Mononuclear cell (primary cell): Measurements from ENCODE around the gene GRM4. TPM values are rescaled to one million over a fixed set of nuclear protein-coding genes. Genes with fewer than 3 reads are reported as not detected.
"Not testable (repeated sequence)": the region's sequence is repeated elsewhere in the genome, so short reads cannot be mapped to it uniquely, and the experiment has no call there.

Experiments
- H3K27me3 ChIP-seq: 2 replicates; pipeline ENCODE4 v1.6.0; 2011; ENCODE audit warnings: low read length, control low read depth; ENCODE audit not compliant: insufficient read depth
- H3K4me1 ChIP-seq: 2 replicates; pipeline ENCODE4 v1.5.1; 2011; ENCODE audit warnings: mild to moderate bottlenecking, low read length, control low read depth; ENCODE audit not compliant: insufficient read depth
- H3K4me3 ChIP-seq: 2 replicates; pipeline ENCODE4 v1.5.1; 2011; ENCODE audit warnings: mild to moderate bottlenecking, low read length, moderate library complexity
- H3K9me3 ChIP-seq: 2 replicates; pipeline ENCODE4 v1.5.1; 2011; ENCODE audit warnings: low read depth, mild to moderate bottlenecking, control low read depth, low read length
- total RNA-seq: library from RNA; depleted of rRNA; stranded (reverse); fragments of >200 nt; gene quantifications from one replicate; pipeline ENCODE4 v1.2.3, GENCODE V29; 2012

Gene GRM4
- total RNA-seq, 1 donor = under 0.01 TPM

DNA sequence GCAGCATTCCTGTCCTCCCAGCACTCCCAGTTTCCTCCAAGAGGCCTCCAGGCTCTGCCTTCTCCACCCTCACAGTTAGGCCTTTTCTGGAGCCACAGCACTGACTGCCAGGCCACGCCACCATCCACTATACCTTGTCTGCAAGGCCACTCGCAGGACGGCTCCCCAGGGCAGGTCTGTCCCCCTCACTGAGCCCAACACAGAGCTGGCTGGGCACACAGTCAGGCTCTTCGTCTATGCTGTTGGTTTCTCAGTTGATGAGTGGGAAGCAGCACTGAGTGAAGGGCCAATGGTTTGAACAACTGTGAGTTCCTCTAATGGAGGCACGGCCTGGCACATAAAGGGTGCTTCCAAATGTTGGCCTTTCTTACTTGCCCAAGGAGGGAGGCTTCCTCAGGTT is 95.2 kb downstream of the GRM4 start:
- Histone ChIP-seq H3K4me1 (no peaks in the 10 kb centered on the region), H3K4me3 (no peak overlapping the region), H3K27me3 (no peaks in the 10 kb centered on the region), H3K9me3 (no peaks in the 10 kb centered on the region)

DNA sequence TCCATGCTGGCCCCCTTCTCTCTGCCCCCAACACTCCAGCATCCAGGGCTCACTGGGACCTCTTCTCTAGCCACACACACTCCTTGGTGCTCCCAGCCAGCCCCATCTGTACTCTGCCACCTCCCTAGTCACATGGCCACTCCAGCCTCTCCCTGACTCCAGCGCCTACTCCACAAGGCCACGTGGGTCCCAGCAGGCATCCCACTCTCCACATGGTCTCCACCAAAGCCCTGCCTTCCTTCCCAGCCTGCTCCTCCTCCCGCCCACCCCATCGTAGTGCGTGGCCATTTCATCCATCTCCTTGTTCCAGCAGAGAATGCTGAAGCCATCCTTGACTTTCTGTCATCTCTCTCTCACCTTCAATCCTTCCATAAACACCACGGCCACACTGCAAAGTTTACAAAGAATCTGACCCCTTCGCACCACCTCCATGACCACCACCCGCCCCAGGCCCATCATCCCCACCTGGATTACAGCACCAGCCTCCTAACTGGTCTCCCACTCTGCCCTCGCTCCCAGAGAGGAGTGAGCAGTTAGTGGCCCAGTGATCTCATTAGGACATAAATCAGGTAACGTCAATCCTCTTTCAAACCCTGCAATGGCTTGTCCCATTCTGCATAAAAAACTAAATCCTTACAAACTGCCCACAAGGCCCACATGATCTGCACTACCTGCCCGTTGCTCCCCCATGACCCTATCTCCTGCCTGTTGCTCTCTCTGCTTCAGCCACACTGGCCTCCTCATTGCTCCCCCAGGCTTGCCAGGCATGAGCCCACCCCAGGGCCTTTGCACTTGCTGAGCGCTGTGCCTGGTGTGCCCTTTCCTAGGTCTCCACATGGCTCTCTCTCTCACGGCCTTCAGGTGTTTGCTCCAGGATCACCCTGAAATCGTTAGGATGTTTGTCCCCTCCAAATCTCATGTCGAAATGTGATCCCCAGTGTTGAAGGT is 96.2 kb downstream of the GRM4 start:
- H3K4me1 ChIP-seq = no peaks in the 10 kb centered on the region
- no peak overlapping the region for H3K4me3 ChIP-seq
- H3K9me3 ChIP-seq = no peaks in the 10 kb centered on the region
- H3K27me3 ChIP-seq = no peaks in the 10 kb centered on the region

DNA sequence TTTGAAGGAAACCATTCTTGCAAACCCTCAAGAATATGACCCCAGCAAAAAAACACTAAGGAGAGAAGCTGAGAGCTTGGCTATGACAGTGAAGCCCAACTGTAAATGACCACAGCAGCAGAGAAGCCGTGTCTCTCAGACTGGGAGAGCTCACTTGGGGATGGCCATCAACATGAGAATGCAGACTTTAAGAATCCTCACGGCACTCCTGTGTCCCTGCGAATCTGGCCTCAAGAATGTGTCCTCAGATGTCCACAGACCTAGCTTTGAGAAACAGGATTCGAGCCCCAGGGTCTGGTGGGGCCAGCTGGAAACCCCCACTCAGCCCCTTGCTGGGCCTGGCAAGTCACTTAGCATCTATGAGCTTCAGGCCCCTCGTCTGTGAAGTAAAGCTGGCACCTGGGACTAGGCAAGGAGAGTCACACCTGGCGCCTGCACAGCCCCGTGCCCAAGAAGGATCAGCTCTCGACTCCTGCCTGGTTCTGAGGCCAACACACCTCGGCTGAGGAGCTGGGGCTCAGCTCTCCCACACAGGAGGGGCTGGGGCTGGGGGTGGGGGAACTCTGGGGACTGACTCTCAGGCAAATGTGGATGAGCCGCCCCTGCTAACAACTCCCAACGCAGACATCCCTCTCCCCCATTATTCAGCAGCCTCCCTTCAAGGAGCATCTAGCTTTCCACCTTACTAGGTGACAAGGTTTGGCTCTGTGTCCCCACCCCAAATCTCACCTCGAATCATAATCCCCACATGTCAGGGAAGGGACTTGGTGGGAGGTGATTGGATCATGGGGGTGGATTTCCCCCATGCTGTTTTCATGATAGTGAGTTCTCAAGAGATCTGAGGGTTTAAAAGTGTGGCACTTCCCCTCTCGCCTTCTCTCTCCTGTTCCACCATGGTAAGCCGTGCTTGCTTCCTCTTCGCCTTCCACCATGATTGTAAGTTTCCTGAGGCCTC is 97.7 kb downstream of the GRM4 start:
- Histone ChIP-seq H3K27me3 (no peaks in the 10 kb centered on the region), H3K9me3 (no peaks in the 10 kb centered on the region), H3K4me3 (no peak overlapping the region), H3K4me1 (no peaks in the 10 kb centered on the region)

DNA sequence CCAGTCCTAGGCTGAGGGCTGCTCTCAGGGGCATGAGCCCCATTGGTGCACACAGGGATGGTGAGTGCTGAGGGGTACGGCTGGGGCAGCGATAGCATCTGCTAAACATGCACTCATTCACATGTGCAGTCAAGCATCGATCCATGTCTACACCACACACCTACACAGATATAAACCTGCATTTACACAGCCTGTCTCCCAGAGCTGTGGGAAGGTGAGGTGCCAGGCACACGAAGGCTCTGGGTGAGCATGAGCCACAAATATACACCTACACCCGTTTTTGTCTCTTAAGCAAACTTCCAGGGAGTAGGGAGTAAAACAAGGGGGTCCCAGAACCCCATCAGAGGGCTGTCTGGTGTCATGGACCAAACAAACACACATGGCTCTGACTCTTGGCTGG is 99.3 kb downstream of the GRM4 start:
- Histone ChIP-seq H3K27me3 (no peaks in the 10 kb centered on the region), H3K9me3 (no peaks in the 10 kb centered on the region), H3K4me3 (no peak overlapping the region), H3K4me1 (no peaks in the 10 kb centered on the region)

DNA sequence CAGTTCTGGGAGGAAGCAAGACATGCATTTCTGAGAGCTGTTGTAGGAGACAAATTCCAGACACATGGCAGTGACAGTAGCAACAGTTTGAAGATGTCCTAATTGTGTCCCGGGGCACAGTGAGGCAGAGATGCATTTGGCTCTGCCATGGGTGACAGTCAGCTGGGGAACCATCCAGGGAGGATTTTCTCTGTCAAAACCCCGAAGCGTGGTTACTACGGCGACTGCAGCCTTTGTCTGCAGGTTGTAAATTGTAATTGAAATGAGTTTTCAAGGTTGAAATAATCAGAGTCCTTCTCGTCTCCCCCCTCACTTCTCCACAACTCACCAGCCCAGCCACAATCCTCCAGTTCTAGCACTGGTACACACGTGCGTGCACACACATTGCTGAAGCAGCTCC is 100.1 kb downstream of the GRM4 start:
- Histone ChIP-seq H3K4me3 (no peak overlapping the region), H3K4me1 (no peaks in the 10 kb centered on the region), H3K27me3 (no peaks in the 10 kb centered on the region), H3K9me3 (no peaks in the 10 kb centered on the region)

DNA sequence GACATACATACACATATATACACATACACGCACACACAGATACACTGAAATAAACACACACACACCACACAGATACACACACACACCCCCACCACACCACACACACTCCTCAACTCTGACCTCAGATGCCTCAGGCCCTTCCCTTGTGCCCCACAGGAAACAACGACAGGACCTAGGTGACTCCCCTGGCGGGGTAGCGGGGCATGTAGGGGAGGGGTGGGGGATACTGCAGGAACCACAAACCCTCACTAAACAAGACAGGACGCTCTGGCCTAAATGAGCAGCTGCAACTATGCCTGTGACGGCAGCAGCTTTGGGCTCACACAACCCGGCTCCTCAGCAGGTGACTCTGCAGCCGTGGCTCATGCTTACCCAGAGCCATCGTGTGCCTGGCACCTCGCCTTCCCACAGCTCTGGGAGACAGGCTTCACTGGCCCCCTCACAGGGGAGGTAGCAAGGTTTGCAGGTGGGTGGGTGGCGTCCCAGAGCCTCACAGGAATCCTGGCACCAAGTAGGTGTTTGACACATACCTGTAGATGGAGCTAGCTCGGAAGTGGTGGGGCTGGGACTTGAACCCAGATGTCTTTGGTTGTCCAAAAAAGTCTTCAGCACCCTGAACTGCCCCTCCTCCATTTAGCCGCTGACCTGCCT is 100.8 kb downstream of the GRM4 start:
- Histone ChIP-seq H3K4me3 (no peak overlapping the region), H3K4me1 (no peaks in the 10 kb centered on the region), H3K27me3 (no peaks in the 10 kb centered on the region), H3K9me3 (no peaks in the 10 kb centered on the region)

DNA sequence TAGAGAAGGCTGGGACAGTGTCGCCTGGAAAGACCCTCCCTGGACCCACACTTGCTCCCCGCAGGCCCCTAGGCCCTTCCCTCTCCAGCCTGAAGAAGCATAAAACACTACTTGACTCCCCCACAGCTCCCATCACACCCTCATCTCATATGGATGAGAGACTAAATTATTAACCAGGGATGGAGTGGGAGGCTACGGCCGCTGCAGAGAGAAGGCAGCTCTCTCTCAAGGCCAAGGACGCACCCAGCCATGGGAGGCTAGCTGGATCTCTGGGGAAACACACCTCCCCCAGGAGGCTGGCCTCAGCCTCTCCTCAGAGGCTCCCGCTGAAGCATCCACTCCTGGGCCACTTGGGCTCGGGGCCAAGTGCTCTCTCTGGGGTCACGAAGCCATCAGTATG is 102.5 kb downstream of the GRM4 start:
- H3K9me3 ChIP-seq = no peaks in the 10 kb centered on the region
- H3K27me3 ChIP-seq = no peaks in the 10 kb centered on the region
- H3K4me1 ChIP-seq = no peaks in the 10 kb centered on the region
- no peak overlapping the region for H3K4me3 ChIP-seq

DNA sequence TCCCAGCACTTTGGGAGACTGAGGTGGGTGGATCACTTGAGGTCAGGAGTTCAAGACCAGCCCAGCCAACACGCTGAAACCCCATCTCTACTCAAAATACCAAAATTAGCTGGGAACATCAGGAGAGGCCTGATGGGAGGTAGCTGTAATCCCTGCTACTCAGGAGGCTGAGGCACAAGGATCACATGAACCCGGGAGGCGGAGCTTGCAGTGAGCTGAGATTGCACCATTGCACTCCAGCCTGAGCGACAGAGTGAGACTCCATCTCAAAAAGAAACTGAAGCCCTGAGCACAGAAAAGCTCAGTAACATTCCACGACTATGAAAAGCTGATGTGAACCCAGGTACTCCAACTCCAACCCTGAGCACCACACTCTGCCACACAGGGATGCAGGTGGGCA is 103.9 kb downstream of the GRM4 start:
- H3K27me3 ChIP-seq, H3K4me1 ChIP-seq, H3K4me3 ChIP-seq, H3K9me3 ChIP-seq: not testable (repeated sequence)

DNA sequence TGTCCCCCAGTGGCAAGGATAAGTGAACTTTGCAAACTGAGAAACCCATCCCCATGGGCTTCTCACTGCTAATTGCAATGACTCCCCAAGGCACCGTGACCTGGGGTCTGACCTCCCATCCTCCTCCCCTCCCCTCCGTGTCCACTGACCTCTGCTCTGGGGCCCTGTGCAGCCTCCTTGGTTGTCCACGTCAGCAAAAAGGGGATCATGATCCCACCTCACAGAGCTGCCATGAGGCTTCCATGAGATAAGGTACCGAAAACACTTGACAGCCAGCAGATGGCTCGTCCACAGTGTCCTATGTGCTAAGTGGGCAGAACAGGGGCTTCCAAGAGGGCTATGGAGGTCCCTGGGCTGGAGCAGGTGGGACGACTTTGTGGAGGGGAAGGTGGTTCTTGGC is 104.5 kb downstream of the GRM4 start:
- Histone ChIP-seq H3K9me3 (no peaks in the 10 kb centered on the region), H3K4me1 (no peaks in the 10 kb centered on the region), H3K4me3 (no peak overlapping the region), H3K27me3 (no peaks in the 10 kb centered on the region)

DNA sequence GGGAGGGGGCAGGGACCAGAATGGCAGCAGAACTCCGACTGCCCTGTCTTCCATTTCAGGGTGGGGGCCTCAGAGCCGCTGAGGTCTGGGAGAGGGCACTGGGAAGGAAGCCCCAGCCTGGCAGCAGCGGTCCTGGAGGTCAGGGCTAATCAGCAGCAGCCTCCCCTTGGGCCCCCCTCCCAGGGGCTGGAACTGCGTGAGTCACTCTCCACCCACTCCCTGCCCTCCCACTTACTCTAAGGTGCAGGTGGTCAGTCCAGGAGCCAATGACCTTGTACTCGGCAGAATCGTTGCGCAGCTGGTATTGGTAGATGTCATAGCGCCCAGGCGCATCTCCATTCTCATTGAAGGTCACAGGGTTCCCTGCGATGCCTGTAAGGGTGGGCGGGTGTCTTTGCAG is 105.9 kb downstream of the GRM4 start:
- Histone ChIP-seq H3K27me3 (no peaks in the 10 kb centered on the region), H3K4me3 (no peak overlapping the region), H3K4me1 (no peaks in the 10 kb centered on the region), H3K9me3 (no peaks in the 10 kb centered on the region)

DNA sequence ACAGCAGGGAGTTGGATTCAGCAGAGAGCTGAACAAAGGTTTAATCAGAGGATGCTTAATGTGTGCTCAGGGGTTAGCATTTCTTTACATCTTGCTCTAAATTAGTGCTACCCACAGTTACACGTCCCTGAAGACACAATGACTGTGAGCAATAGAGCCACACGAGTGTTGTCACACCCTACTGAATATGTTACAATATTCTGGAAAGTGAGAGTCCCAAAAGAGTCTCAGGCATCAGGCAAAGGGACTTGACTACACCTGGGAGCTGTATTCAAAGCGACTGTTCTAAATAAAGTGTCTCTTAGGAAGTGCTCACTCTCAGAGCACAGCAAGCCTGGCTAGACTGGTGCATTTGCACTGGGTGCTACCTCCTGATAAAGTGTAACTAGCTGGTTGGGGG is 108.7 kb downstream of the GRM4 start:
- Histone ChIP-seq H3K27me3 (no peaks in the 10 kb centered on the region), H3K9me3 (no peaks in the 10 kb centered on the region), H3K4me3 (no peak overlapping the region), H3K4me1 (no peaks in the 10 kb centered on the region)

DNA sequence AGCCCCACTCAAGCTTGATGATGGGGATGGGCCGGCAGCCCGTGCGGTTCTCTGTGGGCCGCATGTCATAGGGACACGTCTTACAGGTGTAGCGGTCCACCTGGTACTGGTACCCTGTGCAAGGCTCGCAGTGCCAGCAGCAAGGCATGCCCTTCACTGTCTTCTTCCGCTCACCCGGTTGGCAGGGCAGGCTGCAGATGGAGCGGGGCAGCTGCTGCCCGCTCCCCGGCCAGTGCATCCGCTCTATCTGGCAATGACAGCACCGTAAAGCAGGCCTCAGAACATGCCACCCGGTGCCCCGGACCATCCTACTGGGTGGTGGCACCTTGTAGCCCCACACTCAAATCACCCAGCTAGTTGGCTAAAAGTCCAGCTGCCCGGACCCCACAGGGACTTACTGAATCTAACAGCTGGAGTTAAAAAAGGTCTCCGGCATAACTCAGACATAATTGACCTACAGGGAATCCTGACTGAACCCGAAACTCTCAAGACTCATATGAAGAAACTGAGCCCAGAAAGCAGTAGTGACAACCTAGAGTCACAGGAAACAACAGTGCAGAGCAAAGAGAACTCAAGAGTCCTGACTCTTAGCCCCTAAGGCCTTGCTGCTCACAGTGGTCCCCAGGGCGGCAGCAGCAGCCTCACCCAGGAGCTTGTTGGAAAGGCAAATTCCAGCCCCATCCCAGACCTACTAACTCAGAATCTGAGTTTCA is 109.4 kb downstream of the GRM4 start:
- Histone ChIP-seq H3K4me3 (no peak overlapping the region), H3K9me3 (no peaks in the 10 kb centered on the region), H3K4me1 (no peaks in the 10 kb centered on the region), H3K27me3 (no peaks in the 10 kb centered on the region)

DNA sequence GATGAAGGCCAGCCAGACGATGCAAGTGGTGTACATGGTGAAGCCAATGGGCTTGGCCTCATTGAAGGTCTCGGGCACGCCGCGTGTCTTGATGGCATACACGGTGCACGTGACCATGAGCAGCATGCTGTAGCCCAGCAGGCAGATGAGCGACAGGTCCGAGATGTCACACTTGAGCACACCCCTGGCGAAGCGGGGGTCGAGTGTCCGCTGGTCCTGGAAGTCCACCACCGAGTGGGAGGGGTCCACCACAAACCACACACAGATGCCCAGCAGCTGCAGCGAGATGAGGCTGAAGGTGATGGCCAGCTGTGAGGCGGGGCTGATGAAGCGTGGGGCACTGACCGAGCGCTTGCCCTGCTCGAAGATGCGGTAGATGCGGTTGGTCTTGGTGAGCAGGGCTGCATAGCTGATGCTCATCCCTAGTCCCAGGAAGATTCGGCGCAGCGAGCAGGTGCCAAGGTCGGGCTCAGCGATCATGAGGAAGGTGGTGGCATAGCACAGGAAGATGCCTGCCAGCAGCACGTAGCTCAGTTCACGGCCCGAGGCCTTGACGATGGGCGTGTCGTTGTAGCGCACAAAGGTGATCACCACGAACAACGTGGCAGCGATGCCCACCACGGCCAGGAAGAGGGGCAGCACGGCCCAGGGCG is 110.1 kb downstream of the GRM4 start:
- Histone ChIP-seq H3K4me1 (no peaks in the 10 kb centered on the region), H3K9me3 (no peaks in the 10 kb centered on the region), H3K4me3 (no peak overlapping the region), H3K27me3 (no peaks in the 10 kb centered on the region)

DNA sequence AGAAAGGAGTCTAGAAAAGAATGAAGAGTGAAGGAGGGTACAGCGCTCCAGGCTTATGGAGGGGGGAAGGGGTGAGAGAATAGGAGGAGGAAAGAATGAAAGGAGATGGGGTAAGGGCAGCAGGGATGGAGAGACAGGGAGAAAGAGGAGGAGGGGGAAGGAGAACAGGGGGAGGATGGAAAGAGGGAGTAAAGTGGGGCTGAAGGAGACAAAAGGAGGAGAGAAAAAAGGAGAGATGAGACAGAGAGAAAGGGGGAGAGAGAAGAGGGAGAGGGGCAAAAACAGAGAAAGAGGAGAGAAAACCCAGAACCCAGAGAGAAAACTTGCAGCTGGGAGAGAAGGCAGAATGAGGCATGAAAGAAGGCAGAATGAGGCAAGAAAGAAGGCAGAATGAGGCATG is 110.7 kb downstream of the GRM4 start:
- H3K4me3 ChIP-seq = no peak overlapping the region
- no peaks in the 10 kb centered on the region for H3K27me3 ChIP-seq
- H3K9me3 ChIP-seq = no peaks in the 10 kb centered on the region
- no peaks in the 10 kb centered on the region for H3K4me1 ChIP-seq
